ENCODE data around the gene UBE2B.

Gene UBE2B

GRCh38 chr5:134438721-134439123 is 67.4 kb downstream of the UBE2B start:
- DNase-seq, result no peak

GRCh38 chr5:134439210-134439654 is 67.9 kb downstream of the UBE2B start:
- peak; percentile 13 for DNase-seq

GRCh38 chr5:134440201-134440755 is 68.9 kb downstream of the UBE2B start:
- DNase-seq, result no peak
